Trophoblast cell (in vitro differentiated cells and primary cell): ENCODE measurements around the gene GMPPB.

Experiments
- DNase-seq, 2 donors: peaks; one replicate each; pipeline ENCODE4 v3.0.0-alpha.2; 2016
- H2AFZ ChIP-seq: 2 replicates; pipeline ENCODE4 v1.6.1; 2013; ENCODE audit warnings: low read length, moderate library complexity, mild to moderate bottlenecking; ENCODE audit not compliant: insufficient read depth, poor library complexity
- H2AK5ac ChIP-seq: 2 replicates; pipeline ENCODE4 v1.6.1; 2013; ENCODE audit warnings: mild to moderate bottlenecking, low read length
- H2BK120ac ChIP-seq: 2 replicates; pipeline ENCODE4 v1.6.1; 2013; ENCODE audit warnings: low read length, mild to moderate bottlenecking, moderate library complexity; ENCODE audit not compliant: insufficient read depth, poor library complexity
- H2BK12ac ChIP-seq: 2 replicates; pipeline ENCODE4 v1.6.1; 2013; ENCODE audit warnings: mild to moderate bottlenecking, low read length, moderate library complexity
- H2BK5ac ChIP-seq: 2 replicates; pipeline ENCODE4 v1.6.1; 2013; ENCODE audit warnings: low read length, low read depth, moderate library complexity, mild to moderate bottlenecking; ENCODE audit not compliant: poor library complexity
- H3K14ac ChIP-seq: 2 replicates; pipeline ENCODE4 v1.6.1; 2013; ENCODE audit warnings: mild to moderate bottlenecking, low read length
- H3K18ac ChIP-seq: 2 replicates; pipeline ENCODE4 v1.6.1; 2013; ENCODE audit warnings: mild to moderate bottlenecking, low read length
- H3K23ac ChIP-seq: 2 replicates; pipeline ENCODE4 v1.6.1; 2013; ENCODE audit warnings: low read length
- H3K27ac ChIP-seq: 2 replicates; pipeline ENCODE4 v1.5.1; 2013; ENCODE audit warnings: low read depth, mild to moderate bottlenecking, inconsistent platforms, low read length, moderate library complexity
- H3K27me3 ChIP-seq: 2 replicates; pipeline ENCODE4 v1.6.1; 2013; ENCODE audit warnings: inconsistent platforms, mild to moderate bottlenecking, low read length, moderate library complexity; ENCODE audit not compliant: insufficient read depth
- H3K36me3 ChIP-seq, 2 experiments: 1 replicate in 1 of 2; 2 replicates in 1 of 2; pipeline ENCODE4 v1.6.1; 2013; ENCODE audit warnings: low read length in 2 of 2, mild to moderate bottlenecking in 2 of 2, moderate library complexity in 1 of 2; ENCODE audit not compliant: insufficient read depth in 2 of 2, control insufficient read depth in 1 of 2
- H3K4ac ChIP-seq: 2 replicates; pipeline ENCODE4 v1.6.1; 2013; ENCODE audit warnings: low read depth, mild to moderate bottlenecking, low read length, moderate library complexity
- H3K4me1 ChIP-seq, 2 experiments: 1 replicate in 1 of 2; 2 replicates in 1 of 2; pipeline ENCODE4 v1.6.1; 2013; ENCODE audit warnings: low read length in 2 of 2, mild to moderate bottlenecking in 2 of 2, moderate library complexity in 1 of 2; ENCODE audit not compliant: insufficient read depth in 2 of 2, control insufficient read depth in 1 of 2
- H3K4me2 ChIP-seq: 2 replicates; pipeline ENCODE4 v1.6.1; 2013; ENCODE audit warnings: inconsistent platforms, mild to moderate bottlenecking, low read length, moderate library complexity
- H3K4me3 ChIP-seq: 2 replicates; pipeline ENCODE4 v1.5.1; 2013; ENCODE audit warnings: mild to moderate bottlenecking, low read depth, low read length, inconsistent platforms
- H3K79me1 ChIP-seq: one replicate; pipeline ENCODE4 v1.6.1; 2013; ENCODE audit warnings: low read length
- H3K79me2 ChIP-seq: 2 replicates; pipeline ENCODE4 v1.6.1; 2013; ENCODE audit warnings: low read length, mild to moderate bottlenecking; ENCODE audit not compliant: control insufficient read depth, insufficient read depth, poor library complexity
- H3K9ac ChIP-seq: 2 replicates; pipeline ENCODE4 v1.6.1; 2013; ENCODE audit warnings: mild to moderate bottlenecking, low read length
- H3K9me3 ChIP-seq: 2 replicates; pipeline ENCODE4 v1.6.1; 2013; ENCODE audit warnings: low read depth, mild to moderate bottlenecking, control low read depth, inconsistent platforms, low read length; ENCODE audit not compliant: insufficient read depth
- H4K12ac ChIP-seq: 2 replicates; pipeline ENCODE4 v1.6.1; 2013; ENCODE audit warnings: low read depth, mild to moderate bottlenecking, low read length, moderate library complexity
- H4K8ac ChIP-seq: 2 replicates; pipeline ENCODE4 v1.6.1; 2013; ENCODE audit warnings: low read depth, mild to moderate bottlenecking, low read length, moderate library complexity
- H4K91ac ChIP-seq: one replicate; pipeline ENCODE4 v1.6.1; 2013; ENCODE audit warnings: low read depth, mild to moderate bottlenecking, low read length, moderate library complexity
- WGBS: extraction: QIAGEN DNeasy Blood & Tissue Kit; methylation state at CpG from one replicate; pipeline ENCODE4 v1.1.7; 2013; ENCODE audit warnings: missing lambda C conversion rate; ENCODE audit not compliant: insufficient read length, insufficient coverage; ENCODE audit errors: extremely low coverage; 5-methylcytosine and 5-hydroxymethylcytosine counted together

GMPPB gene

GRCh38 chr3:49721896-49722781, 1.6 kb downstream of the GMPPB start:
- no peak overlapping the region for H3K23ac ChIP-seq
- no peak overlapping the region for H2AK5ac ChIP-seq
- H2BK120ac ChIP-seq, result no peak overlapping the region
- H3K9ac ChIP-seq, result no peak overlapping the region
- H2AFZ ChIP-seq, result no peak overlapping the region
- H3K4ac ChIP-seq, result no peak overlapping the region
- H3K79me2 ChIP-seq, result peaks cover 9% of the 10 kb centered on the region
- H3K79me1 ChIP-seq, result peaks cover 9% of the 10 kb centered on the region
- H3K27me3 ChIP-seq, result no peaks in the 10 kb centered on the region
- no peak overlapping the region for H2BK5ac ChIP-seq
- no peak overlapping the region for H3K4me2 ChIP-seq
- H3K18ac ChIP-seq, result no peak overlapping the region
- H2BK12ac ChIP-seq, result no peak overlapping the region
- H3K9me3 ChIP-seq, result peaks cover 8% of the 10 kb centered on the region
- no peak for DNase-seq
- no peak overlapping the region for H3K27ac ChIP-seq
- peak overlapping the region; percentile 18 for H4K12ac ChIP-seq
- H4K8ac ChIP-seq, result no peak overlapping the region
- H3K4me1 ChIP-seq, result peaks cover 13 to 20% of the 10 kb centered on the region in 2 experiments
- WGBS, result no CpG with 5 or more reads among the region's 26 CpGs
- no peak overlapping the region for H3K14ac ChIP-seq
- no peak overlapping the region for H3K4me3 ChIP-seq
- H4K91ac ChIP-seq, result no peak overlapping the region
- H3K36me3 ChIP-seq, result peaks cover 45 to 46% of the 10 kb centered on the region in 2 experiments

- Histone ChIP-seq H2BK5ac (no peak overlapping the region), H3K79me2 (peaks cover 9% of the 10 kb centered on the region), H3K4me1 (peaks cover 13 to 20% of the 10 kb centered on the region in 2 experiments), H3K27ac (no peak overlapping the region), H2BK120ac (no peak overlapping the region), H3K9me3 (peaks cover 8% of the 10 kb centered on the region), H2AFZ (no peak overlapping the region), H4K8ac (no peak overlapping the region), H3K23ac (no peak overlapping the region), H3K79me1 (peaks cover 9% of the 10 kb centered on the region), H4K91ac (no peak overlapping the region), H2AK5ac (no peak overlapping the region), H3K14ac (no peak overlapping the region), H3K9ac (no peak overlapping the region), H2BK12ac (no peak overlapping the region), H3K36me3 (peaks cover 40 to 41% of the 10 kb centered on the region in 2 experiments), H3K27me3 (no peaks in the 10 kb centered on the region), H3K18ac (no peak overlapping the region), H3K4me3 (no peak overlapping the region), H4K12ac (no peak overlapping the region), H3K4ac (no peak overlapping the region), H3K4me2 (no peak overlapping the region)
- WGBS, result no CpG with 5 or more reads among the region's 9 CpGs
- no peak for DNase-seq
Measured at GRCh38 chr3:49721596-49721895, 2.2 kb downstream of the GMPPB start.

GRCh38 chr3:49720855-49721595, 2.7 kb downstream of the GMPPB start:
- H4K8ac ChIP-seq, result no peak overlapping the region
- H3K14ac ChIP-seq, result no peak overlapping the region
- H3K27me3 ChIP-seq, result no peaks in the 10 kb centered on the region
- no peak for DNase-seq
- H2AFZ ChIP-seq, result no peak overlapping the region
- no peak overlapping the region for H3K9ac ChIP-seq
- no peak overlapping the region for H2BK5ac ChIP-seq
- H3K79me2 ChIP-seq, result peaks cover 9% of the 10 kb centered on the region
- H3K27ac ChIP-seq, result no peak overlapping the region
- H2BK120ac ChIP-seq, result no peak overlapping the region
- H3K36me3 ChIP-seq, result peaks cover 38 to 41% of the 10 kb centered on the region in 2 experiments
- H3K4ac ChIP-seq, result no peak overlapping the region
- peaks cover 13 to 20% of the 10 kb centered on the region in 2 experiments for H3K4me1 ChIP-seq
- no peak overlapping the region for H3K4me2 ChIP-seq
- H3K9me3 ChIP-seq, result peaks cover 8% of the 10 kb centered on the region
- H4K12ac ChIP-seq, result no peak overlapping the region
- no peak overlapping the region for H2AK5ac ChIP-seq
- H3K79me1 ChIP-seq, result peaks cover 9% of the 10 kb centered on the region
- no peak overlapping the region for H4K91ac ChIP-seq
- H3K18ac ChIP-seq, result no peak overlapping the region
- H2BK12ac ChIP-seq, result no peak overlapping the region
- H3K23ac ChIP-seq, result no peak overlapping the region
- H3K4me3 ChIP-seq, result peak overlapping the region; percentile 9
- no CpG with 5 or more reads among the region's 4 CpGs for WGBS

GRCh38 chr3:49719214-49719884, 4.4 kb downstream of the GMPPB start, which contains the start of gene AMIGO3:
TSS of gene AMIGO3 (minus strand) at chr3:49719684. CDS start at chr3:49719465, 219 bp downstream.
- no peak within 1 kb of the TSS for H3K4ac ChIP-seq
- peak within 1 kb of the TSS; percentile 50 for H3K14ac ChIP-seq
- no peak within 1 kb of the TSS for H3K23ac ChIP-seq
- H3K4me3 ChIP-seq, result peak within 1 kb of the TSS; percentile 71
- H3K4me1 ChIP-seq, result peaks cover 11 to 16% of the 10 kb centered on the region in 2 experiments
- H3K79me1 ChIP-seq, result peaks cover 9% of the 10 kb centered on the region
- no peak within 1 kb of the TSS for H2BK120ac ChIP-seq
- H4K91ac ChIP-seq, result peak within 1 kb of the TSS; percentile 17
- no peaks in the 10 kb centered on the region for H3K27me3 ChIP-seq
- peaks cover 35 to 41% of the 10 kb centered on the region in 2 experiments for H3K36me3 ChIP-seq
- no peak within 1 kb of the TSS for H3K18ac ChIP-seq
- peak; percentile 87 for DNase-seq
- no peak within 1 kb of the TSS for H2BK5ac ChIP-seq
- no peak within 1 kb of the TSS for H3K9ac ChIP-seq
- H2AFZ ChIP-seq, result peak within 1 kb of the TSS; percentile 1
- H3K9me3 ChIP-seq, result peaks cover 10% of the 10 kb centered on the region
- peaks cover 9% of the 10 kb centered on the region for H3K79me2 ChIP-seq
- H2BK12ac ChIP-seq, result no peak within 1 kb of the TSS
- peak within 1 kb of the TSS; percentile 50 for H4K12ac ChIP-seq
- H3K27ac ChIP-seq, result no peak within 1 kb of the TSS
- H2AK5ac ChIP-seq, result no peak within 1 kb of the TSS
- H4K8ac ChIP-seq, result peak within 1 kb of the TSS; percentile 55
- WGBS, result no CpG with 5 or more reads among the region's 50 CpGs
- H3K4me2 ChIP-seq, result peak within 1 kb of the TSS; percentile 85
